Measurements from ENCODE around the gene GPX4. TPM values are rescaled to one million over a fixed set of nuclear protein-coding genes. Genes with fewer than 3 reads are reported as not detected.

GPX4 gene
- total RNA-seq, 1 experiment from 2014 or later: 355 TPM

- no peak overlapping the region for H3K18ac ChIP-seq (ENCODE audit: insufficient read length, low read depth, low read length)
- H3K23ac ChIP-seq (ENCODE audit: insufficient read length, low read depth, low read length): no peak overlapping the region
- no peaks in the 10 kb centered on the region for H3K9me3 Mint-ChIP-seq
- no peaks in the 10 kb centered on the region for H3K9me3 ChIP-seq (ENCODE audit: control insufficient read depth, low read depth, low read length)
- no peak overlapping the region for H3K14ac ChIP-seq (ENCODE audit: insufficient read depth, low read length)
- no peak overlapping the region for H2BK12ac ChIP-seq (ENCODE audit: insufficient read length, low read depth, low read length)
- no peak overlapping the region for H3K56ac ChIP-seq (ENCODE audit: insufficient read length, low read depth, low read length)
- TF ChIP-seq CTCF (conservative IDR thresholded peaks at IDR 0.05): no peak
- no peaks in the 10 kb centered on the region for H3K79me1 ChIP-seq (ENCODE audit: insufficient read depth, low read depth, low read length, poor library complexity, severe bottlenecking)
- no peak overlapping the region for H2BK15ac ChIP-seq (ENCODE audit: low read depth, low read length)
- H4K8ac ChIP-seq (replicated peaks; ENCODE audit: insufficient read length, low read depth, low read length): no peak overlapping the region
- peak; percentile 100 for DNase-seq
- no peak overlapping the region for H2BK120ac ChIP-seq (ENCODE audit: low read depth, low read length, poor library complexity, severe bottlenecking)
- H2AK5ac ChIP-seq (ENCODE audit: insufficient read length, low read length): no peak overlapping the region
- peaks cover 10 to 45% (median 37%) of the 10 kb centered on the region in 3 experiments; a peak in 6 of 7 replicates for H3K36me3 Mint-ChIP-seq (ENCODE audit: insufficient read depth in 1 of 3, low read depth in 3 of 3)
- H3K27ac Mint-ChIP-seq: peak overlapping the region; percentile 92 to 94 (median 93); a peak in 5 of 7 replicates
- H4K20me1 ChIP-seq (ENCODE audit: control insufficient read depth, insufficient read depth, insufficient read length): no peaks in the 10 kb centered on the region
- peaks cover 1% of the 10 kb centered on the region for H3K27me3 Mint-ChIP-seq (ENCODE audit: low read depth)
- no peak overlapping the region for H4K5ac ChIP-seq (ENCODE audit: insufficient read length, low read depth, low read length)
- H3K79me2 ChIP-seq (ENCODE audit: insufficient read depth, low read length): no peaks in the 10 kb centered on the region
- no peak overlapping the region for H3T11ph ChIP-seq (ENCODE audit: low read length)
- no peaks in the 10 kb centered on the region for H3K23me2 ChIP-seq (ENCODE audit: insufficient read length, low read depth, low read length, poor library complexity, severe bottlenecking)
- WGBS (ENCODE audit: extremely low coverage, insufficient read length, low lambda C conversion rate): no CpG with 5 or more reads among the region's 51 CpGs
- H2AFZ ChIP-seq (ENCODE audit: low read length): no peak overlapping the region
- H3K4me1 ChIP-seq (ENCODE audit: insufficient read depth, low read length): no peaks in the 10 kb centered on the region
- no peak overlapping the region for H2BK20ac ChIP-seq (ENCODE audit: low read depth, low read length, poor library complexity, severe bottlenecking)
- H3K27ac ChIP-seq (ENCODE audit: insufficient read length, low read depth, low read length): no peak overlapping the region
- H4K91ac ChIP-seq (ENCODE audit: insufficient read length, low read depth, low read length): no peak overlapping the region
- H3K4me2 ChIP-seq (ENCODE audit: insufficient read depth, insufficient read length, low read length): peak overlapping the region; percentile 26
- no peak overlapping the region for H2BK5ac ChIP-seq (ENCODE audit: insufficient read length, low read length)
- no peak overlapping the region for H3K4ac ChIP-seq (ENCODE audit: low read depth, low read length)
- H3K4me1 Mint-ChIP-seq: peaks cover 3 to 9% of the 10 kb centered on the region in 2 experiments; a peak in 2 of 4 replicates
- no peak overlapping the region for H3K9ac ChIP-seq (ENCODE audit: extremely low read depth, insufficient read length, low read length)
- no peaks in the 10 kb centered on the region for H3K27me3 ChIP-seq (ENCODE audit: insufficient read depth, low read length)
- peak overlapping the region; percentile 73 to 78 for H3K4me3 Mint-ChIP-seq
Measured at GRCh38 chr19:1082165-1082927, 21.4 kb upstream of the GPX4 start.
